Panc1 (cell line): ENCODE results near the gene MAP3K3.
A peak's percentile ranks its signal among the peaks of the same experiment; 100 is the strongest.

Experiments
- POLR2AphosphoS5 ChIP-seq: IDR thresholded peaks from 2 replicates; pipeline ENCODE4 v1.6.1; 2012; ENCODE audit warnings: mild to moderate bottlenecking, low read depth, low read length, moderate library complexity
- SIN3A ChIP-seq: IDR thresholded peaks from 2 replicates; pipeline ENCODE4 v1.6.1; 2012; ENCODE audit warnings: low read depth, mild to moderate bottlenecking, low read length, moderate library complexity, borderline replicate concordance; ENCODE audit not compliant: insufficient read depth
- TF ChIP-seq, protein P1 (sequence below): fragments of 450-650 bp; IDR thresholded peaks from 2 replicates; pipeline ENCODE4 v1.5.1; 2017; ENCODE audit warnings: mild to moderate bottlenecking

DNA sequence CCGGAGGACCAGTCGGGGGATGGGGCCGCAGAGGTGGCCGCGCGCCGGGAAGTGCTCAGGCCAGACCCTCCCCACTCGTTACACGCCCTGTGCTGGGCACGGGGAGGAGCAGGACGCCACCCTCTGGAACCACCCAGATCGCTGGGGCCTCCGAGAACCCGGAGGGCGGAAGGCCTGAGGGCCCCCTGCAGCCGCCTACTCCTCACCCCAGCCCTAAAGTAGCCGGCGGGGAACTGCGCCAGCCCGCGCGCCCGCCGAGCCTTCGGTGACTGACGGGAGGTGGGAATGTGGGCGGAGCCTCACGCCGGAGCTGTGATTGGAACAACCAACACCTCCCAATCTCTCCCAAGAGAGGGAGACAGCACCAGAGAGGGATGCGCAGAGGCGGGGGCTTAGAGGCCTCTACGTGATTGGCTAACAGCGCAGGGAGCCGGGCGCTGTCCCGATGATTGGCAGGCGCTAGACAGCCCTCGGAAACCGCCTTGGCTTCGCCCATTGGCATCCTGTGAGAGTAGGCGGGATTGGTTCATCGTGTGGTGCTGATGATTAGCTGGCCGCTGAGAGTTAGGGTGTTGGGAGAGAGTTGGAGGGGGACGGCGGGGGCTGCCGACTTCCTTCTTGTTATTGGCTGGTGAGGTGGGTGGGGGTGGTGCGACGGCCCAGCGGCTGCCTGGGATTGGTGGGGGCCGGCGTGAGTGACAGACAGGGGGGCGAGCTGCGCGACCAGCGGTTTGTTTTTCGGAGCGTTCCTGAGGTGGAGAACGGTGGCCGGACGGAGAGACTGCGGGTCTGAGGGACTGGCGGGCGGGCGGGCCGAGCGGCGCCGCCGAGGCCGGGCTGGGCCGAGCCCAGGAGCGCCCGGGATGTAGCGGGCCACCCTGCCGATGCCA, at the start of gene MAP3K3:
- TF ChIP-seq, protein P1, sequence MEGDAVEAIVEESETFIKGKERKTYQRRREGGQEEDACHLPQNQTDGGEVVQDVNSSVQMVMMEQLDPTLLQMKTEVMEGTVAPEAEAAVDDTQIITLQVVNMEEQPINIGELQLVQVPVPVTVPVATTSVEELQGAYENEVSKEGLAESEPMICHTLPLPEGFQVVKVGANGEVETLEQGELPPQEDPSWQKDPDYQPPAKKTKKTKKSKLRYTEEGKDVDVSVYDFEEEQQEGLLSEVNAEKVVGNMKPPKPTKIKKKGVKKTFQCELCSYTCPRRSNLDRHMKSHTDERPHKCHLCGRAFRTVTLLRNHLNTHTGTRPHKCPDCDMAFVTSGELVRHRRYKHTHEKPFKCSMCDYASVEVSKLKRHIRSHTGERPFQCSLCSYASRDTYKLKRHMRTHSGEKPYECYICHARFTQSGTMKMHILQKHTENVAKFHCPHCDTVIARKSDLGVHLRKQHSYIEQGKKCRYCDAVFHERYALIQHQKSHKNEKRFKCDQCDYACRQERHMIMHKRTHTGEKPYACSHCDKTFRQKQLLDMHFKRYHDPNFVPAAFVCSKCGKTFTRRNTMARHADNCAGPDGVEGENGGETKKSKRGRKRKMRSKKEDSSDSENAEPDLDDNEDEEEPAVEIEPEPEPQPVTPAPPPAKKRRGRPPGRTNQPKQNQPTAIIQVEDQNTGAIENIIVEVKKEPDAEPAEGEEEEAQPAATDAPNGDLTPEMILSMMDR, result no peak
- peak; percentile 81 for TF ChIP-seq POLR2AphosphoS5
- TF ChIP-seq SIN3A, result no peak
